ENCODE results near the gene CAPN15.
A peak's percentile ranks its signal among the peaks of the same experiment; 100 is the strongest.

Gene CAPN15

DNA sequence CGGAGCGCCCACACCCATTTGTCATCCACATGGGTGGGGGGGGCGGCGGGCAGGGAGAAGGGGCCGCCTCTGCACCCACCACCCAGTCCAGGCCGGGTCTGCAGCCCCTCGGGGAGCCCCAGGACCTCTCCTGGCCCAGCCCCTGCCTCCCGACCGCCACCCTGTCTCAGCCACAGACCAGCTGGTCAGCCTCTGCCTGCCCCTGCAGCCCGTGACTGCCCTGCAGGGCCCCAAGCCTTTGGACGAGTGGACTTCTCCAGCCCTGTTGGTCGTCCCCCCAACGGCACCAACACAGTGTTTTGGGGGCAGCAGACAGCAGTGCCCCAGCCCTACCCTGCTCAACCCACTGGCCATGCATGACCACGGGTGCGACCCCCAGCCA, 33.9 kb downstream of the CAPN15 start:
- no peak for DNase-seq (ENCODE audit: low spot score)

DNA sequence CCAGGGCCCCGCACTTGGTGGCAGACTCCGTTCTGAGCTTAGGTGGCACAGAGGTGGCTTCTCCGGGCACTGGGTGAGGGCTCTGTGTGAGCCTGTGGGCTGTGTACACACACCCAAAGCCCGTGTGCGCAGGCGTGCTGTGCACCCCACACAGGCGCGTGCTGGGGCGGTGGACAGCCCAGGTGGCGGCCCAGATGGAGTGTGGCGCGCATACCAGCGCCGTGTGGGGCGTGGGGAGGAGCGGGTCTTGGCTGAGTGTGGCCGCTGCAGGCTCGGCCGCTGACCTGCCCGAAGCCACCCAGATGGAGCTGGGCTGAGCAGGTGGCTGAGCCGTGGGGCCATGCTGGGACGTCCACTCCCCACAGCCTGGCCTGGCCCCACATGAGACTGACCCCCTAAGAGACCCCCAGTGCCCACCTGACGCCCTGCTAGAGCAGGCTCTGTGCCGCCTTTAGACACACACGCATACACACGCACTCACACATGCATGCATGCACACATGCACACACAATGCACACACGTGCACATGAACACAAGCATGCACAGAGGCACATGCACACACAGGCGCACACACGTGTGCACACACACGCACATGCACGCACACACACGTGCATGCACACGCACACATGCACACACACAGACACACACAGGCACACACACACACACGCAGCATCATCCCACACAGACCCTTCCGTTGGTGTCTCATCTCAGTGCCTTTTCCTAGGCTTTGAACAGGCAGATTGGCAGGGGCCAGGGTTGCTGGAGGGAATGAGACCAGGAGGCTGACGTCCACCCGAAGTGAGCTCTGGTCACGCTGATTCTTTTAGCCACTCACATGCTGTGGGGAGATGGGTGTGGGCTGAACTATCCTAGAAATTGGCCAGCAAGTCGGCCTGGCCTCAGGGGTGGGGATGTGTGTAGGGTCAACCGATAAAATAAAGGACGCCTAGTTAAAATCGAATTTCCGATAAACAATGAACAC, 34.7 kb downstream of the CAPN15 start:
- no peak for DNase-seq (ENCODE audit: low spot score)

DNA sequence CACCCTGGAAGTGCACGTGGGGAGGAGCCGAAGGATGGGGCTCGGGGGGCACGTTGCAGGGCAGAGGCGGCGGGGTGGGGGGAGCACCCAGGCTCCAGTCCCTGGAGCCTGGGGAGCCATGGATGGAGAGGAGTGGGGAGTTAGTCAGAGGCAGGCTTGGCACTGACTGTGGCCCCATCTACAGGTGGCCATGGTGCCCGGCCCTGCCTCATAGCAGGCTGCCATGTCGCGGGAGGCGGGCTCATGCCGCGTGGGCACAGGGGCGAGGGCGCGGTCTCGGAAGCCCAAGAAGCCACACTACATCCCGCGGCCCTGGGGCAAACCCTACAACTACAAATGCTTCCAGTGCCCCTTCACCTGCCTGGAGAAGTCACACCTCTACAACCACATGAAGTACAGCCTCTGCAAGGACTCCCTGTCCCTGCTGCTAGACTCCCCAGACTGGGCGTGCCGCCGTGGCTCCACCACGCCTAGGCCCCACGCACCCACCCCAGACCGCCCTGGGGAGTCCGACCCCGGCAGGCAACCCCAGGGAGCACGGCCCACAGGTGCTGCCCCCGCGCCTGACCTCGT, 35.6 kb downstream of the CAPN15 start:
- DNase-seq (ENCODE audit: low spot score) = no peak

DNA sequence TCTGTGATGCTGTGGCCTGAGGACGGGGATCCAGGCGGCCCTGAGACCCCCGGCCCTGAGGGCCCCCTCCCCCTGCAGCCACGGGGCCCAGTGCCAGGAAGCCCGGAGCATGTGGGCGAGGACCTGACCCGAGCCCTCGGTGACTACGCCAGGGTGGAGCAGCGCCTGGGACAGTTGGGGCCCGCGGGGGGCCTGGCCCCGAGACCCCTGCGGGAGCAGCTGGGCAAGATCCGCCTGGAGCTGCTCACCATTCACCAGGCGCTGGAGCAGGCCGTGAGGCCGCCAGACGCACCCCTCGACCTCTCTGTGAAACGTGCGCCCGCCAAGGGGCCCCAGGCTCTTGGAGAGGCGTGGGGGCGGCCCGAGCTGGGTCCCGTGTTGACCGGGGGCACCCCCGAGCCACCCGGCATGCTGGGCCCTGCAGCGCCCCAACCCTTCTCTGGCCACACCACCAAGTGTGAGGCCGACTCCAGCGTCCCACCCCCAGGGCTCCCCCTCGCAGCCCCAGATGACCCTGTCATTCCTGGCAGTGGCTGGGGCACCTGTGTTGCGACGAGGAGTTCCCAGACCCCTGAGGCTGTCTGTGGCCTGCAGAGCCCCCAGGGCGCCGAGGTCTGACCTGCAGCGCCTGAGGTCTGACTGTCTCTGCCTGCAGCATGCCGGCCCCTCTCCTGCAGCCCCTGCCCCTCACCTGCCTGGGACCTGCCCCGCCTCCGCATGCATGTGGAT, 37.3 kb downstream of the CAPN15 start:
- no peak for DNase-seq (ENCODE audit: low spot score)

DNA sequence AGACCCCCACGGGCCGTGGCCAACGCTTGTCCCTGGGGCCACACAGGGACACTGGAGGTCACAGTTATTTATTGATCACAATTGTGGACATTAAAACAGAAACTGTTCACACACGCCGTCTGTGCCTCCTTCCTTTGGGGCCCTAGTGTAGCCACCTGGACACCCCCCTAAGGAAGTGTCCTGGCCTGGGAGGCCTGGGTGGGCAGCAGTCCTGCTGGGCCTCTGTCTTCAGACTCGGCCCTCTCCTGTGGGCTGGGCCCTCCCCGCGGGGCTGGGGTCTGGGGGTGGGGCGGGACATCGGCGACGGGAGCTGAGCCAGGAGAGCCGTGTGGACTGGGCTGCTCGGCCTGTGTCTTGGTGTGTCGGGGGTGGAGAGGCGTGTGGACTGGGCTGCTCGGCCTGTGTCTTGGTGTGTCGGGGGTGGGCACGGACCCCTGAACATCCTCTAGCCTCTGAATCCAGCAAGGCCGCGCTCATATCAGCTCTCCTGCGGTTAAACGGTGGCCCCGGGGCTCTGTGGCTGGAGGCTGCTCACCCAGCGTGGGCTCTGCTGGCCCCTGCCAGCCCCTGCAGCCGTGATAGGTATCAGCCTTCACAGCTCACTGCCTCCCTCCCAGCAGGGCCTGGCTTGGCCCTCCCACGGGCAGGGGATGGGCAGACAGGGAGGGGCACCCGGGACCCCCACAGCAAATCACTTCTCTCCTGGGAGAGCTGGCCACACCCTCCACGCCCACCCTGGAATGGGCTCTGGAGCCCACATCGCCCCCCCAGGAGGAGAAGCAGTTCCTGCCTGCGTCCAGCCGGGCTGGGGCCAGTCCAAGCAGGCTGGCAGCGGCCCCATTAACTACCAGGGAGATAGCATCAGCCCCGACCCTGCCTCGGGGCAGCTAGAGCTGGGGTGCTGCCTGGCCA, 38.2 kb downstream of the CAPN15 start:
- no peak for DNase-seq (ENCODE audit: low spot score)

DNA sequence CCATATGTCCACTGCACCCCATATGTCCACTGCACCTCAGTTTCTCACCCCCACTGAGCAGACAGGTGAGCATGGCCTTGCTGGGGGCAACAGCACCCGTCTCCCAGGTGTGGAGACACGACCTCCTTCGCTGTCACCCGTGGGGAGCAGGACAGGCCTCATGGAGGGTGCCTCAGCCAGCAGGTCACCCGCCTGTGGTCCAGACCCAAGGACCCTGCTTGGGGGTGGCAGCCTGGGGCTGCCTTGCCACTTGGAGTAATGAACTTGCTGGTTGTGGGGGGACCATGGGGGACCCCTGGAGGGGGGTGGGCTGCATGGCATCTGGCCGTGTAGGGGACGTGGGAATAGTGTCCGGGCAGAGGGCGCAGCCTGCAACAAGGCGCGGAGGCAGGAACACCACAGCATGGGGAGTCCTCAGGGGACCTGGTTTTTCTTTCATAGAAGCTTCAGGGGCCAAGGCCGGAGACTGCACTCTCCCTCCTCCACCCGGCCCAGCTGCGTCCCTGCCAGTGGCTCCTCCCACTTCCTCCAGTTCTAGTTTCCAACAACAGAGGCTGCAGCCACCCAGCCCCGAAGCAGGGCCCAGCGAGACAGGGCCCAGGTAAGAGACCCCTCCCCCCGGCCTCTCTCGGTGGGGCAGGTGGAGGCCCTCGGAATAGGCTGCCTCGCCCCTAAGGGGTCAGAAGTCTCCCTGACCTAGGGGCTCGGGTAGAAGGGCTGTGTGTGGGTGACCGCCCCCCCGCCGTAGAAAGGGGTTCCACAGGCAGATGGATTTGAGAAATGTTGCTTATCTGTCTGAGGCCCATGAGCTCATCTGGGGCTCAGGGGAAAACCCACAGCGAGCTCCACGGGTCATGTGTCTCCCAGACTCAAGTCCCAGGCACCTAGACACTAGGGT, 39.2 kb downstream of the CAPN15 start, which contains the start of gene NHLRC4:
NHLRC4 (plus strand) TSS at position 531 of the 898 bp plus-strand sequence. CDS start 1,043 bp downstream, outside the sequence.
- DNase-seq (ENCODE audit: low spot score) = peak; percentile 73

DNA sequence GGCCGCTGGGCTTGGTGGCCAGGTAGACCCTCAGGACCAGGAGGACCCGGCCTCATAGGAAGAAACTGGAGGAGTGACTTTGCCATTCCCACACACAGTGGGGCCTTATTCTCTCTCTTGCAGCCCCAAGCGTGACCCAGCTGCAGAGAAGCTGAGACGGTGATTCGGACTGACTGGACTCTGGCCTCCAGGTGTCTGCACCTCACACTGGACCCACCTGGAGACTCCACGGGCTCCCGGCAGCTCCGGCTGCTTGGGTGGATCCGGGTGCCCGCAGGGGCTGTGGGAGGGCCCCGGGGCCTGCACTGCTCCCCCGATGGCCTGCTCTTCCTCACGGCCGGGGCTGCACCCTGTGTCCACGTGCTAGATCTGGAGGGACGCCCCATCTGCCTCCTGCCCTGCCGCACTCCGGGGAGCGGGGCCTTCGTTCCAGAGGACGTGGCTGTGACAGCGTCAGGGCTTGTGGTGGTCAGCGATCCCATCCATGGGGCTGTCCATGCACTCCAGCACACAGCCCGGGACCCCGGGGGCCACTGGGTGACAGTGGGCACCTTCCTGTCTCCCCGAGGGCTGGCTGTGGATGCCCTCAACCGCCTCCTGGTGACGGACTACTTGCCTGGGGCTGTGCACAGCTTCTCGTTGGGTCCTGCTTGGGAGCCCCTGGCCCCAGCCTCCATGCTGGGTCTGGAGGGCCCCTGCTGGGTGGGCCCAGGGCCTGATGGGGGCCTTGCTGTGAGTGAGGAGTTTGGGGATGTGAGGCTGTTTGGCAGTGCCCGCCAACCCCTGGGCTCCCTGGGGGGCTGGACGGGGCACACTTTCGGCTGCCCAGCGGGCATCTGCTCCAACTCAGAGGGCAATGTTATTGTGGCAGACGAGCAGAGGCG, 40.1 kb downstream of the CAPN15 start:
- no peak for DNase-seq (ENCODE audit: low spot score)

DNA sequence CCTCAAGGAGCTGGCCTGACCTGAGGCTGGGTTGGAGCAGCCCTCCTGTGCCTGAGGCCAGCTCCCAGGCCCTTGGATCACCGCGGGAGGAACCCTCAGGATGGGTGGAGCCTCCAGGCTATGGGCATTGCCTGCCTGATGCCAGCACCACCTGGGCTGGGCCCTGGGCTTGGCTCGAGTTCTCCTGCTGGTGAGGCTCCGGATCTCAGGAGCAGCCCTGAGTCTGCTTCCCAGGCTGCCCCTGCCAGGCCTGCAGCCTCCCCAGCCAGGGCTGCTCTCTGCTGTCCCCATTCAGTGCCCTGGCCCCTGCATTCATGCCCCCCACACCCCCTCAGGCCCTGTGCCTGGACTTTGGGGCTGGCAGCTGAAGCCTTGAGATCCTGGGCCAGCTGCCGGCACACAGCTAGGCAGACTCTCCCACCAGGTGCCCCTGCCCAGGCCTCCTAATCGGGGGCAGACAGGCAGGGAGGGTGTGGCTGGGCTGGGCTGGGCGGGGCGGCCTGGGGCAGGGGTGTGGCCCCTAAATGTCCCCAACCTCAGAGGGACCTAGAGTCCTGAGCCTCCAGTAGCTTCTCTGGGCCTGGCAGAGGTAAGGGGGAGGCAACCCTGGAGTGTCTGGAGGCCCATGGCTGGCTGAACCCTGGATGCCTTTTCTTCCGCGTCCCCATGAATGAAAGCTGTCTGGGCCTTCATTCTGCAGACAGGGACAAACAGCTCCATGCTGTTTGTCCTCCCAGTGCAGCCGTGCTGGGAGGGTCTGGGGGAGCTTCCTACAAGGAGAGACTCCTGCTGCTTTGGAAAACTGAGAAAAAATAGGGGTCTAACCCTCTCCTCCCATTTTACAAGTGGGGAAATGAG, 41.1 kb downstream of the CAPN15 start:
- no peak for DNase-seq (ENCODE audit: low spot score)

DNA sequence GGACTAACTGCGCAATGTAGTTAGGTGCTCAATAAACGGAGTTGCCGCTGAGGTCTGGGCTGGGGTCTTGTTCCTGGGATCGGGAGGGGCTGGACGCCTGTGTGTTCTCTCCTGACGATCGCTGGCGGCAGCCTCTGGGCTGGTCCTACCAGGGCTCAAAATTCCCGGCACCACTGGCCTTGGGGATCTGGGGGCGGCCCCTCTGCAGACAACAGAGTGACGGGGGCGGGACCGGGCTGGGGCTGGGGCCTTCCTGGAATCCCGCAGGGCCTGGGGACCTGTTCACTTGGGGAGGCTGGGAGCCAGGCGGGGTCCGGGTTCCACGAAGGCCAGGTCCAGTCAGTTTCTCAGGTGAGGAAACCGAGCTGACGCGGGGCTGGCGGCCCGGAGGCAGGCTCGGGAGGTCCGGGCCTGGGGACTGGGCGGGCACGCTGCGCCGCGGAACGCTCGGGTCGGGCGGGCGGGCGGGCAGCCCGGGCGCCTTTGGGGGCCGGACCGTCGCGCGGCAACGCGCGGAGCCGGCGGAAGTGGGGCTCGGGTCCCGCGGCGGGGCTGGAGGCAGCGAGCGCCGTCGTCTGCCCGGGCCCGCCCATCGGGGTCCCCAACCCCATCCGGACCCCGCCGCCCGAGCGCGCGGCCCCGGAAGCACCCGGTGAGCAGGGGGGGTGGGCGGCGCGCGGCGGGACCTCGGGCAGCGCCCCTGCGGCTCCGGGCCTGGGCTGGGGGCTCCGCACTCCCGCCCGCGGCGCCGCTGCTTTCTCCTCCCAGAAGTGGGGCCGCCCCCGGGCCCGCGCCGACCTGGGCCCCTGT, 42.1 kb downstream of the CAPN15 start, which contains the start of gene PIGQ:
PIGQ (plus strand) TSS at position 524 of the 810 bp plus-strand sequence. CDS start 4,107 bp downstream, outside the sequence.
- DNase-seq (ENCODE audit: low spot score) = peak; percentile 94

DNA sequence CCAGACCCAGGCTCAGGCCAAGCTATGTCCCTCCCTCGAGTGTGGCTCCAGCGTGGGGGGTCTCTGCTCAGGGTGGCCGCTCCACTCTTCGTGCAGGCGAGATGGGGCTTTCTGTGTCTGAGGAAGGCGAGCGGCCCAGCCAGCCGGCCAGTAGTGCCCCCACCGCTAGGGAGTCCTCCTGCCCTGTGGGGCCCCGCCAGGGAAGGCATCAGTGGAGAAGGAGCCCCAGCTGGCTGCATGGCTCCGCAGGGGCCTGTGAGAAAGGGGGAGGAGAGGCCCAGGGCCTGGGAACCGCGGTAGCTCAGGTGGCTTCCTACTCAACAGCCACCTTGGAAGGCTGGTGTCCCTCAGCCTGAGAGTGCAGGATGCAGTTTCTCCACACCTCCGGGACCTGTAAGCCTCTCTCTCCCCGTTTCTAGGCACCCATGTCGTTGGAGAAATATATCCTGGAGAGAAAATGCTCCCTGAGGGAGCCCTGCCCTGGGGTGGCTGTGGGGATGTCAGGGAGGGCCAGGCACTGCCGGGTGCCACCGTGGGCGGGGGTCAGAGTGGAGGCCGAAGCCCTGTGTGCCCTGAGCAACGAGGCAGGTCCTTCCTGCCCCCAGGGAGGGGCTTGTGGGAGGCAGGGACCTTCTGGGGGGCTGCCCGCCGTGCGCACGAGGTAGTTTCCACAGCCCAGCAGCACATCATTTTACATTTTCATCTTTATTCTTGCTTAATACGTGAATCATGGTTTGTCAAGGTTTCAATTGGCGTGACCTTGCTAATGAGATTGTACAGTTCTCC, 45.5 kb downstream of the CAPN15 start:
- DNase-seq (ENCODE audit: low spot score) = no peak

DNA sequence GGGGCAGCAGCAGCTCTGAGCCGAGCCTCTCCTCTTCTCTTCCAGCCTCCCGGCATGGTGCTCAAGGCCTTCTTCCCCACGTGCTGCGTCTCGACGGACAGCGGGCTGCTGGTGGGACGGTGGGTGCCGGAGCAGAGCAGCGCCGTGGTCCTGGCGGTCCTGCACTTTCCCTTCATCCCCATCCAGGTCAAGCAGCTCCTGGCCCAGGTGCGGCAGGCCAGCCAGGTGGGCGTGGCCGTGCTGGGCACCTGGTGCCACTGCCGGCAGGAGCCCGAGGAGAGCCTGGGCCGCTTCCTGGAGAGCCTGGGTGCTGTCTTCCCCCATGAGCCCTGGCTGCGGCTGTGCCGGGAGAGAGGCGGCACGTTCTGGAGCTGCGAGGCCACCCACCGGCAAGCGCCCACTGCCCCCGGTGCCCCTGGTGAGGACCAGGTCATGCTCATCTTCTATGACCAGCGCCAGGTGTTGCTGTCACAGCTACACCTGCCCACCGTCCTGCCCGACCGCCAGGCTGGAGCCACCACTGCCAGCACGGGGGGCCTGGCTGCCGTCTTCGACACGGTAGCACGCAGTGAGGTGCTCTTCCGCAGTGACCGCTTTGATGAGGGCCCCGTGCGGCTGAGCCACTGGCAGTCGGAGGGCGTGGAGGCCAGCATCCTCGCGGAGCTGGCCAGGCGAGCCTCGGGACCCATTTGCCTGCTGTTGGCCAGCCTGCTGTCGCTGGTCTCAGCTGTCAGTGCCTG, 46.7 kb downstream of the CAPN15 start:
- DNase-seq (ENCODE audit: low spot score) = no peak

DNA sequence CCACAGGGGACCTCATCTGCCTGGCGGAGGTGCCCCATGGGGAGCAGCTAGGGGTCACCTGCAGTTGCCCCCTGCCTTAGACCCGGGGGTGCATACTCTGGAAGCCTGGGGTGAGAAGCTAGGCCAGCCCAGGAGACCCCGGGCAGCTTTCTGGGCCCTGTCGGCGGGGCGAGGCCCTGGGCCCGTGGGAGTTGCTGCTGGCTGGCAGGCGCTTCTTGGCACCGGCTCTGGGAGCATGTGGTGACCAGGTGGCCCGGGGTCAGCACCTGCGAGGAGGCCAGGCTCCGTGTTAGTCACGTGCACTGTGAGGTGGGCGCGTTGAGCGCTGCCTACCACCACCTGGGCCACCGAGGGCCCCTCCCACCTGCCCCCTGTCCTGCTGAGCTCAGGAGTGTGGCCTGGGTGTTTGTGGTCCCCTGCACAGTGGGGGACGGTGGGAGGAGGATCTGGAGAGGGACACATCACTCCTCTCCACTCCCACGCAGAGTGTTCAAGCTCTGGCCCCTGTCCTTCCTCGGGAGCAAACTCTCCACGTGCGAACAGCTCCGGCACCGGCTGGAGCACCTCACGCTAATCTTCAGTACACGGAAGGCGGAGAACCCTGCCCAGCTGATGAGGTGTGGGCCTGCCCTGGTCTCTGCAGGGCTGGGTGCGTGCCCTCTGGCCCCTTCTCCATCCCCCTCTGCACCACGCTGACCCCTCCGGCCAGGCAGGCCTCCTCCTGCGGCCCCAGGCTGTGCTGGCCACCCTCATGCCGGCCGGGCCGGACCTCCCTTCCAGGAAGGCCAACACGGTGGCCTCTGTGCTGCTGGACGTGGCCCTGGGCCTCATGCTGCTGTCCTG, 48.1 kb downstream of the CAPN15 start:
- no peak for DNase-seq (ENCODE audit: low spot score)

DNA sequence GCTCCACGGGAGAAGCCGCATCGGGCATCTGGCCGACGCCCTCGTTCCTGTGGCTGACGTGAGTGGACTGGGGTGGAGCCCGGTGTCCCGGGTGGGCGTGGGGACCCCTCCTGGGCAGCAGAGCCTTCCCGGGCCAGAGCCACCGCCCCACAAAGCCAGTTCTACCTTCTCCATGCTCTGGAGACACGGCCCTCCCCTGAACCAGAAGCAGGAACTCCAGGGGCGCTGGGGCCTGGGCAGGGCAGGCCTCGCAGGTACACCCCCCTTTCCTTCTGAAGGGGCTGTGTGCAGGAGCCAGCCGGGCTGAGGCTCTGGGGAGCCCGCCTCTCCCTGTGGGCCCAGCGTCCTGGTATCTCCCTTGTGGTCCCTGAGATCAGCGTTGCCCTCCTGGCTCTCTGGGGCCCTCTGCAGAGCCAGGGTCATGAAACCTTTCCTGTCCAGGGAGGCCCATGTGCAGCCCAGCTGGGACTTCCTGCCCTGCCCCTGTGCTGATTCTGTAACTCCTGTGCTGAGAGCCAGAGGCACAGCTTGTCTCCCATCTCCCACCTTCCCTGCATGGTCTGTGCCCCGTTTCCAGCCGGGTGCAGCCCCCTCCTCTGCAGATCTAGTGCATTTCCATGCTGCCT, 48.8 kb downstream of the CAPN15 start:
- no peak for DNase-seq (ENCODE audit: low spot score)

DNA sequence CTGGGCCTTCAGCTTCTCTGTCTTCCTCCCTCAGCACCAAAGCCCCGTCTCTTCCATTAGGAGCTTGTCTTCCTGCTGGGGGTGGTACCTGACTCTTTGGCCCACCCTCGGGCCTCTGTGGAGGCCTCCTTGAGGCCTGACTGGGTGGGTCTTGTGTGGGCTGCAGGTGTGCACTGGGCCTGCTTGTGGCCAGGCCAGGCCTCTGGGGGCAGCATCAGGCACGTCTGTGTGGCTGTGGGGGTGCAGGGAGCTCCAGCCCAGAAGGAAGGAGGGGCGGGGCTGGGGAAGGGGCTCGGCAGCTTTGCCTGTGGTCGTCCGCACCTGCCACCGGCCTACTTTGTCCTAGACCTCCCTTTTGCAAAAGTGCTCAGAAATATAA, 49.3 kb downstream of the CAPN15 start:
- no peak for DNase-seq (ENCODE audit: low spot score)

DNA sequence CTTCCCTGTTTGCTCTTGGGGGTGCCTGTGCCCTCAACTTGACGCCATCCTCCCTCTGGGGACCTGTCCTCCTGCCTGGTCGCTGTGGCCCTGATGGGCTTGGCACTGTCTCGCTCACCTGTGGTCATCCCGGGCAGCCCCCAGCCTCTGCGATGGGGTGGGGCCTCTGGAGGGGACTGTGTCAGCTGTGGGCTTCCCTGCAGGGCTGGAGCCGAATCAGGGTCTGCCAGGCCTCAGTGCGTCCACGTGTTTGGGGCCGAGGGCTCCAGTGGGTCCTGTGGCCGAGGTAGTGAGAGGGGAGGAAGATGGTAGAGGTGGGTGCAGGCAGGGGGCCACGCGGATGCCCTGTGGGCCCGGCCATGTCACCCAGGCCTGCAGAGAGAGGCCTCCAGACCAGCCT, 50.3 kb downstream of the CAPN15 start:
- DNase-seq (ENCODE audit: low spot score) = no peak
